ENCODE measurements around the gene SAMHD1. TPM values are rescaled to one million over a fixed set of nuclear protein-coding genes. Genes with fewer than 3 reads are reported as not detected.

Gene SAMHD1
- total and polyA plus RNA-seq, 2 of the 13 experiments (the other 11 are each of a cell fraction or from before 2014, with no cell fraction given) = 16.9 to 43.5 TPM

- no peak for TF ChIP-seq THAP8 (CRISPR knock-in tag; IDR thresholded peaks at IDR 0.05; ENCODE audit: borderline replicate concordance)
- no peak for TF ChIP-seq MXI1 (IDR thresholded peaks at IDR 0.05; ENCODE audit: borderline replicate concordance, low read depth, low read length)
- no peak for TF ChIP-seq ZKSCAN1 (IDR thresholded peaks at IDR 0.05; ENCODE audit: low read length)
- TF ChIP-seq AGO2 (optimal IDR thresholded peaks at IDR 0.05; ENCODE audit: low read depth, low read length) = peak; percentile 66
- TF ChIP-seq ZBTB40 (IDR thresholded peaks at IDR 0.05) = no peak
- TF ChIP-seq ZBTB40 (CRISPR knock-in tag; IDR thresholded peaks at IDR 0.05) = no peak
- TF ChIP-seq ELF3 (CRISPR knock-in tag; IDR thresholded peaks at IDR 0.05) = no peak
- TF ChIP-seq ZNF235 (CRISPR knock-in tag; IDR thresholded peaks at IDR 0.05; ENCODE audit: borderline replicate concordance) = no peak
- TF ChIP-seq TFAP4 (IDR thresholded peaks at IDR 0.05; ENCODE audit: borderline replicate concordance, low read depth) = no peak
- 0 out of 2 replicates have a peak, but pooled peaks have one; percentile 11 for TF ChIP-seq ZNF605 (CRISPR knock-in tag; IDR thresholded peaks at IDR 0.05)
- no peak for TF ChIP-seq NR0B2 (CRISPR knock-in tag; IDR thresholded peaks at IDR 0.05)
- TF ChIP-seq MXD1 (CRISPR knock-in tag; IDR thresholded peaks at IDR 0.05) = peak; percentile 19; the same call in 1 of the 2 replicates
Measured at GRCh38 chr20:36845288-36845971, 106.1 kb downstream of the SAMHD1 start (continued).
